ENCODE results near the gene SPN.

The SPN gene

GRCh38 chr16:29676989-29677785, 14.1 kb downstream of the SPN start:
- H3K4me3 ChIP-seq (ENCODE audit: insufficient read depth in 1 of 2, low read depth in 1 of 2, low read length in 2 of 2), result no peak overlapping the region
- H3K36me3 ChIP-seq (ENCODE audit: control insufficient read depth in 1 of 2, insufficient read depth in 2 of 2, low read depth in 1 of 2, low read length in 2 of 2), result peaks cover 0 to 17% of the 10 kb centered on the region in 2 experiments
- H3K4me2 ChIP-seq (ENCODE audit: low read length, poor library complexity, severe bottlenecking), result no peak overlapping the region
- no peak overlapping the region for H3K23ac ChIP-seq (ENCODE audit: low read length in 2 of 2)
- H2AK5ac ChIP-seq (ENCODE audit: low read length, severe bottlenecking), result no peak overlapping the region
- WGBS, result 95% methylated on average over 23 of the region's 23 CpGs
- H4K91ac ChIP-seq (ENCODE audit: low read length), result no peak overlapping the region
- no peak overlapping the region for H3K9ac ChIP-seq (ENCODE audit: low read length)
- no peak overlapping the region for H2BK12ac ChIP-seq (ENCODE audit: low read length in 2 of 2)
- no peak overlapping the region for H3K27ac ChIP-seq (ENCODE audit: low read length, poor library complexity, severe bottlenecking)
- H3K18ac ChIP-seq (ENCODE audit: low read depth in 1 of 2, low read length in 2 of 2), result no peak overlapping the region
- H2BK5ac ChIP-seq (ENCODE audit: low read depth, low read length, poor library complexity, severe bottlenecking), result no peak overlapping the region
- H3K4ac ChIP-seq (ENCODE audit: low read depth in 1 of 2, low read length in 2 of 2), result peak overlapping the region in 1 of 2 experiments; percentile 20
- H3K27me3 ChIP-seq (ENCODE audit: control insufficient read depth in 1 of 2, insufficient read depth in 1 of 2, low read length in 2 of 2), result no peaks in the 10 kb centered on the region
- H3K4me1 ChIP-seq (ENCODE audit: control insufficient read depth, insufficient read depth, low read depth, low read length), result peaks cover 16% of the 10 kb centered on the region
- no peak overlapping the region for H2AFZ ChIP-seq (ENCODE audit: low read depth, low read length)
- no peak overlapping the region for H3K14ac ChIP-seq (ENCODE audit: low read length in 2 of 2)
- DNase-seq, result no peak
- no peak overlapping the region for H2BK15ac ChIP-seq (ENCODE audit: low read depth, poor library complexity, severe bottlenecking)
- H2BK120ac ChIP-seq (ENCODE audit: low read depth, low read length), result no peak overlapping the region
- no peak overlapping the region for H4K8ac ChIP-seq (ENCODE audit: low read length)
- no peaks in the 10 kb centered on the region for H3K9me3 ChIP-seq (ENCODE audit: control insufficient read depth, low read length)
- no peaks in the 10 kb centered on the region for H3K79me1 ChIP-seq (replicated peaks; ENCODE audit: low read length, poor library complexity, severe bottlenecking)

GRCh38 chr16:29678691-29679267, 15.7 kb downstream of the SPN start, which contains the start of gene QPRT:
Gene QPRT (plus strand): TSS chr16:29679180. CDS start chr16:29679198, 18 bp downstream.
- H3K9me3 ChIP-seq (ENCODE audit: control insufficient read depth, low read length), result no peaks in the 10 kb centered on the region
- peak within 1 kb of the TSS; percentile 36 for H3K4me2 ChIP-seq (ENCODE audit: low read length, poor library complexity, severe bottlenecking)
- no peak within 1 kb of the TSS for H2AFZ ChIP-seq (ENCODE audit: low read depth, low read length)
- peak within 1 kb of the TSS; percentile 97 for H3K27ac ChIP-seq (ENCODE audit: low read length, poor library complexity, severe bottlenecking)
- peak; percentile 90 for DNase-seq
- H2BK15ac ChIP-seq (ENCODE audit: low read depth, poor library complexity, severe bottlenecking), result peak within 1 kb of the TSS; percentile 86
- H2BK5ac ChIP-seq (ENCODE audit: low read depth, low read length, poor library complexity, severe bottlenecking), result peak within 1 kb of the TSS; percentile 93
- peak within 1 kb of the TSS; percentile 79 to 98 for H3K4ac ChIP-seq (ENCODE audit: low read depth in 1 of 2, low read length in 2 of 2)
- peaks cover 0 to 29% of the 10 kb centered on the region in 2 experiments for H3K36me3 ChIP-seq (ENCODE audit: control insufficient read depth in 1 of 2, insufficient read depth in 2 of 2, low read depth in 1 of 2, low read length in 2 of 2)
- H4K8ac ChIP-seq (ENCODE audit: low read length), result peak within 1 kb of the TSS; percentile 96
- H3K14ac ChIP-seq (ENCODE audit: low read length in 2 of 2), result peak within 1 kb of the TSS in 1 of 2 experiments; percentile 93
- H3K4me1 ChIP-seq (ENCODE audit: control insufficient read depth, insufficient read depth, low read depth, low read length), result peaks cover 25% of the 10 kb centered on the region
- no peaks in the 10 kb centered on the region for H3K79me1 ChIP-seq (replicated peaks; ENCODE audit: low read length, poor library complexity, severe bottlenecking)
- H3K4me3 ChIP-seq (ENCODE audit: insufficient read depth in 1 of 2, low read depth in 1 of 2, low read length in 2 of 2), result peak within 1 kb of the TSS; percentile 69 to 80
- 24% methylated on average over 4 of the region's 5 CpGs for WGBS
- H4K91ac ChIP-seq (ENCODE audit: low read length), result peak within 1 kb of the TSS; percentile 97
- peak within 1 kb of the TSS; percentile 88 for H2AK5ac ChIP-seq (ENCODE audit: low read length, severe bottlenecking)
- H3K23ac ChIP-seq (ENCODE audit: low read length in 2 of 2), result no peak within 1 kb of the TSS
- H3K18ac ChIP-seq (ENCODE audit: low read depth in 1 of 2, low read length in 2 of 2), result peak within 1 kb of the TSS; percentile 96 to 97
- peak within 1 kb of the TSS; percentile 54 to 94 for H2BK12ac ChIP-seq (ENCODE audit: low read length in 2 of 2)
- H2BK120ac ChIP-seq (ENCODE audit: low read depth, low read length), result peak within 1 kb of the TSS; percentile 97
- no peaks in the 10 kb centered on the region for H3K27me3 ChIP-seq (ENCODE audit: control insufficient read depth in 1 of 2, insufficient read depth in 1 of 2, low read length in 2 of 2)
- H3K9ac ChIP-seq (ENCODE audit: low read length), result peak within 1 kb of the TSS; percentile 91

- peak overlapping the region in 1 of 2 experiments; percentile 90 for H2BK12ac ChIP-seq (ENCODE audit: low read length in 2 of 2)
- DNase-seq, result no peak
- peaks cover under 1 to 39% of the 10 kb centered on the region in 2 experiments for H3K36me3 ChIP-seq (ENCODE audit: control insufficient read depth in 1 of 2, insufficient read depth in 2 of 2, low read depth in 1 of 2, low read length in 2 of 2)
- H4K8ac ChIP-seq (ENCODE audit: low read length), result peak overlapping the region; percentile 57
- peak overlapping the region in 1 of 2 experiments; percentile 98 for H3K23ac ChIP-seq (ENCODE audit: low read length in 2 of 2)
- H3K4me2 ChIP-seq (ENCODE audit: low read length, poor library complexity, severe bottlenecking), result peak overlapping the region; percentile 46
- peak overlapping the region; percentile 90 for H2AK5ac ChIP-seq (ENCODE audit: low read length, severe bottlenecking)
- H3K4ac ChIP-seq (ENCODE audit: low read depth in 1 of 2, low read length in 2 of 2), result peak overlapping the region in 1 of 2 experiments; percentile 79
- H3K9ac ChIP-seq (ENCODE audit: low read length), result peak overlapping the region; percentile 39
- peaks cover 2% of the 10 kb centered on the region for H3K79me1 ChIP-seq (replicated peaks; ENCODE audit: low read length, poor library complexity, severe bottlenecking)
- H2AFZ ChIP-seq (ENCODE audit: low read depth, low read length), result no peak overlapping the region
- peaks cover 25% of the 10 kb centered on the region for H3K4me1 ChIP-seq (ENCODE audit: control insufficient read depth, insufficient read depth, low read depth, low read length)
- H3K18ac ChIP-seq (ENCODE audit: low read depth in 1 of 2, low read length in 2 of 2), result peak overlapping the region; percentile 65 to 80
- no peak overlapping the region for H4K91ac ChIP-seq (ENCODE audit: low read length)
- no peak overlapping the region for H2BK120ac ChIP-seq (ENCODE audit: low read depth, low read length)
- H3K27ac ChIP-seq (ENCODE audit: low read length, poor library complexity, severe bottlenecking), result peak overlapping the region; percentile 97
- 72% methylated on average over 10 of the region's 10 CpGs for WGBS
- H3K9me3 ChIP-seq (ENCODE audit: control insufficient read depth, low read length), result no peaks in the 10 kb centered on the region
- peak overlapping the region in 1 of 2 experiments; percentile 41 for H3K14ac ChIP-seq (ENCODE audit: low read length in 2 of 2)
- H3K27me3 ChIP-seq (ENCODE audit: control insufficient read depth in 1 of 2, insufficient read depth in 1 of 2, low read length in 2 of 2), result no peaks in the 10 kb centered on the region
- peak overlapping the region; percentile 15 for H2BK5ac ChIP-seq (ENCODE audit: low read depth, low read length, poor library complexity, severe bottlenecking)
- no peak overlapping the region for H2BK15ac ChIP-seq (ENCODE audit: low read depth, poor library complexity, severe bottlenecking)
- H3K4me3 ChIP-seq (ENCODE audit: insufficient read depth in 1 of 2, low read depth in 1 of 2, low read length in 2 of 2), result peak overlapping the region; percentile 26 to 80
These were observed 17.1 kb downstream of the SPN start for GRCh38 chr16:29680180-29680598.

GRCh38 chr16:29683543-29684090, 20.6 kb downstream of the SPN start:
- H2BK5ac ChIP-seq (ENCODE audit: low read depth, low read length, poor library complexity, severe bottlenecking), result no peak overlapping the region
- H2AFZ ChIP-seq (ENCODE audit: low read depth, low read length), result no peak overlapping the region
- no peak overlapping the region for H3K4ac ChIP-seq (ENCODE audit: low read depth in 1 of 2, low read length in 2 of 2)
- no peaks in the 10 kb centered on the region for H3K27me3 ChIP-seq (ENCODE audit: control insufficient read depth in 1 of 2, insufficient read depth in 1 of 2, low read length in 2 of 2)
- peak overlapping the region; percentile 45 for H3K9ac ChIP-seq (ENCODE audit: low read length)
- peaks cover 15 to 62% of the 10 kb centered on the region in 2 experiments for H3K36me3 ChIP-seq (ENCODE audit: control insufficient read depth in 1 of 2, insufficient read depth in 2 of 2, low read depth in 1 of 2, low read length in 2 of 2)
- H3K14ac ChIP-seq (ENCODE audit: low read length in 2 of 2), result peak overlapping the region in 1 of 2 experiments; percentile 23
- H3K79me1 ChIP-seq (replicated peaks; ENCODE audit: low read length, poor library complexity, severe bottlenecking), result peaks cover 2% of the 10 kb centered on the region
- DNase-seq, result no peak
- no peak overlapping the region for H2BK120ac ChIP-seq (ENCODE audit: low read depth, low read length)
- no peak overlapping the region for H4K8ac ChIP-seq (ENCODE audit: low read length)
- H3K9me3 ChIP-seq (ENCODE audit: control insufficient read depth, low read length), result no peaks in the 10 kb centered on the region
- no peak overlapping the region for H2BK12ac ChIP-seq (ENCODE audit: low read length in 2 of 2)
- peak overlapping the region; percentile 7 for H3K4me2 ChIP-seq (ENCODE audit: low read length, poor library complexity, severe bottlenecking)
- H4K91ac ChIP-seq (ENCODE audit: low read length), result no peak overlapping the region
- H3K23ac ChIP-seq (ENCODE audit: low read length in 2 of 2), result no peak overlapping the region
- H3K27ac ChIP-seq (ENCODE audit: low read length, poor library complexity, severe bottlenecking), result peak overlapping the region; percentile 36
- no peak overlapping the region for H2BK15ac ChIP-seq (ENCODE audit: low read depth, poor library complexity, severe bottlenecking)
- no peak overlapping the region for H2AK5ac ChIP-seq (ENCODE audit: low read length, severe bottlenecking)
- WGBS, result 96% methylated on average over 9 of the region's 9 CpGs
- no peak overlapping the region for H3K4me3 ChIP-seq (ENCODE audit: insufficient read depth in 1 of 2, low read depth in 1 of 2, low read length in 2 of 2)
- H3K18ac ChIP-seq (ENCODE audit: low read depth in 1 of 2, low read length in 2 of 2), result no peak overlapping the region
- H3K4me1 ChIP-seq (ENCODE audit: control insufficient read depth, insufficient read depth, low read depth, low read length), result peaks cover 39% of the 10 kb centered on the region
